ENCODE results near the gene BRK1.

BRK1 gene

GRCh38 chr3:10164546-10165393 is 49.3 kb downstream of the BRK1 start, which contains the start of gene IRAK2 (continued):
- TF ChIP-seq GFI1B (tag by site-specific recombination; IDR thresholded peaks at IDR 0.05) (no peak), PATZ1 (tag by site-specific recombination; IDR thresholded peaks at IDR 0.05) (peak; percentile 81), ZFP37 (tag by site-specific recombination; IDR thresholded peaks at IDR 0.05) (peak; percentile 90; the same call in 1 of the 2 replicates), ZBTB8A (tag by site-specific recombination; IDR thresholded peaks at IDR 0.05) (peak; percentile 28), ZNF354C (tag by site-specific recombination; IDR thresholded peaks at IDR 0.05; ENCODE audit: borderline replicate concordance, low read depth) (no peak), ZNF596 (tag by site-specific recombination; IDR thresholded peaks at IDR 0.05) (no peak), WT1 (tag by site-specific recombination; IDR thresholded peaks at IDR 0.05) (no peak), KLF10 (tag by site-specific recombination; IDR thresholded peaks at IDR 0.05) (0 out of 2 replicates have a peak, but pooled peaks have one; percentile 27), ZNF544 (tag by site-specific recombination; IDR thresholded peaks at IDR 0.05) (no peak), SALL2 (tag by site-specific recombination; IDR thresholded peaks at IDR 0.05; ENCODE audit: borderline replicate concordance) (no peak), ZNF530 (tag by site-specific recombination; IDR thresholded peaks at IDR 0.05; ENCODE audit: low read depth) (no peak), ZNF426 (tag by site-specific recombination; IDR thresholded peaks at IDR 0.05) (no peak), ZNF23 (tag by site-specific recombination; IDR thresholded peaks at IDR 0.05; ENCODE audit: borderline replicate concordance) (no peak), ZNF629 (tag by site-specific recombination; IDR thresholded peaks at IDR 0.05) (peak; percentile 45), ZNF335 (tag by site-specific recombination; conservative IDR thresholded peaks at IDR 0.05) (peak; percentile 85), ZBTB6 (tag by site-specific recombination; IDR thresholded peaks at IDR 0.05) (no peak), MYNN (tag by site-specific recombination; IDR thresholded peaks at IDR 0.05; ENCODE audit: borderline replicate concordance) (no peak), ZNF292 (tag by site-specific recombination; IDR thresholded peaks at IDR 0.05; ENCODE audit: borderline replicate concordance, low read depth) (no peak), GLIS1 (tag by site-specific recombination; IDR thresholded peaks at IDR 0.05) (peak; percentile 32), ZBTB17 (tag by site-specific recombination; IDR thresholded peaks at IDR 0.05) (peak; percentile 28; the same call in 1 of the 2 replicates), KLF7 (tag by site-specific recombination; IDR thresholded peaks at IDR 0.05; ENCODE audit: borderline replicate concordance) (no peak), ZNF132 (tag by site-specific recombination; IDR thresholded peaks at IDR 0.05; ENCODE audit: borderline replicate concordance) (no peak), ZNF223 (tag by site-specific recombination; IDR thresholded peaks at IDR 0.05) (0 out of 2 replicates have a peak, but pooled peaks have one; percentile 7), ZNF311 (tag by site-specific recombination; IDR thresholded peaks at IDR 0.05; ENCODE audit: borderline replicate concordance) (no peak), ZBTB1 (tag by site-specific recombination; IDR thresholded peaks at IDR 0.05) (no peak), ZBTB26 (tag by site-specific recombination; optimal IDR thresholded peaks at IDR 0.05) (peak; percentile 89), AEBP2 (tag by site-specific recombination; IDR thresholded peaks at IDR 0.05; ENCODE audit: borderline replicate concordance) (no peak), ZNF514 (tag by site-specific recombination; IDR thresholded peaks at IDR 0.05) (no peak), ZNF266 (tag by site-specific recombination; IDR thresholded peaks at IDR 0.05; ENCODE audit: low read depth) (no peak), KLF8 (tag by site-specific recombination; IDR thresholded peaks at IDR 0.05) (no peak), ZNF707 (tag by site-specific recombination; IDR thresholded peaks at IDR 0.05) (no peak)

Data from HEK293 (cell line).